Dedifferentiated amniotic fluid mesenchymal stem cell (primary cell): ENCODE data around the gene MITF.
"Not testable (repeated sequence)": the region's sequence is repeated elsewhere in the genome, so short reads cannot be mapped to it uniquely, and the experiment has no call there.

Experiments used
- DNase-seq: peaks from one replicate; pipeline ENCODE4 v3.0.0-alpha.2; 2016; ENCODE audit errors: extremely low spot score

MITF gene

DNA sequence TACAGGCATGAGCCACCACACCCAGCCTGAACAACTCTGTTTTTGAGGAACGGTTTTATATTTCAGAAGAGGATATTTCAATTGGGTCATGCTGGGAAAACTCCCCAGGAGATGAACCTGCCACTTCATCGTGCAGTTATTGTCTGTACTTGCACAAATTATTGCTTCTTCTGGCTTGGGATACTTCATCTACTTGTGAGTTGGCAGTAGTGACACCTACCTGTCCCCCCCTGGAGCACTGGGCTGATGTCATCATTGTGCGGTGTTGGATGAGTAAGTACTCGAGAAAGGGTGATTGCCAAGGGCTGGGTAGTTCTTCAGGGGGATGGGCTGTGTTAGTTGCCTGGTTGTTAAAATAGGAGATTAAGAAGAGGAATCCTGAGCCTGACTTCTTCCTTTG lies 175.1 kb downstream of the MITF start:
- no peak for DNase-seq

DNA sequence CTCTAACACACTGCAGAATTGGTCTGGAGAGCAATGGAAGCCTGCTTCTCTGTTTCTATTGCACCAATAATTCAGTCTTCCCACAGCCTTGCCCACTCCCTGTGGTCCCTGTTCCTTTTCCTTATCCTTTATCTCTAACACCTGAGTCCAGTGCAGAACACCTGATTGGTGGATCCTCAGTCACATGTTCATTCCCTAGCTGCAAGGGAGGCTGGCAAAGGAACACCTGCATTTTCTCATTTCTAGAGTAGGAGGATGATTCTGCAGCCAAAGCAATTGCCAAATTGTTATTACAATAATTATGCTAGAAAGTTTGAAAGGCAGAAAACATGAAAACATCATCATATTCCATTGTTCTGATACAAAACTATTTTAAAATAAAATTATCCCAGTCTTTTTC lies 176.5 kb downstream of the MITF start:
- DNase-seq, result no peak

DNA sequence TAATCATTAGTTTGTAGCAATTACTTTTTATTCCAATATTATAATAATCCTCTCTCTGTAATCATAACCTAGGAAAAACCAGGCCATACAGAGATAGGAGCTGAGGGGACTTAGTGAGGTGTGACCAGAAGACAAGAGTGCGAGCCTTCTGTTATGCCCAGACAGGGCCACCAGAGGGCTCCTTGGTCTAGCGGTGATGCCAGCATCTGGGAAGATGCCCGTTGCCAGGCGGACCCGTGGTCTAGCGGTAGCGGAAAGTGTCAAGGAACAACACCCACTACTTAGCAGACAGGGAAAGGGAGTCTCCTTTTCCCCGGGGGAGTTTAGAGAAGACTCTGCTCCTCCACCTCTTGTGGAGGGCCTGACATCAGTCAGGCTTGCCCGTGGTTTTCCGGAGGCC lies 180.7 kb downstream of the MITF start:
- not testable (repeated sequence) for DNase-seq

DNA sequence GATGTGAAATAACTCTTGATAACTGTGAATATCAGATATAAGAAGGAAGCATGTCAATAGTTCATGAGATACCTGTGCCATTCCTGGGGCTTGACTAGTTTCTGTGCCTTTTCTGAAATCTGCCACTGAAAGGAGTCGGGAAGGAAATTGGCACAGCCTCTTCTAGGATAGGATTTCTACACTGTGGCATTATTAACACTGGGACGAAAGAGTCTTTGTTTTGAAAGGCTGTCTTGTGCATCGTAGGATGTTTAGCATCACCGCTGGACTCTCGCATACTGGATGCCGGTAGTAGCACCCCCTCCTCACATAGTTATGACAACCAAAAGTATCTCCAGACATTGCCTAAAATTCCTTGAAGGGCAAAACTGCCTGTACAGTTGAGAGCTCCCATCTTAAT lies 182.4 kb downstream of the MITF start:
- no peak for DNase-seq

DNA sequence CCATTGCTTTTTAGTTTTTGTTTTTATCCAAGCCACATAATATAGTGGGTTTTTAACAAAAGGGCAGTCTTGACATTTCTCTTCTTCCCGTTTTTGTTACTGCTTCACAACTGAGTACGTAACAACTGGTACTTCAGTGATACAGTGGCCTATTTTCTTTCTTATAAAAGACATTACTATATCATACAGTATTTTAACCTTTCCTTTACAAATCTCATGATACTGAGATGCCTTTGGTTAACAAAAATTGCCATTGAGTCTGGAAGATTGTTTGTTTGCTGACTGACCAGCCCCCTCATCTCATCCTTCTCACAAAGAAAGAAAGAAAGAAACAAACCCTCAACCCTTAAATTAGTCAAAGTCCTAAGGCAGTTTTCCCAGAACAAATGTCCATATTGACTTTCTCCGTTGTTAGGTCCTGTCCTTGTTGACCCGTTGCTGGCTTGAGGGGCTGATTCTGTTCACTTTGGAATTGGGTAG lies 183.3 kb downstream of the MITF start:
- DNase-seq, result no peak

DNA sequence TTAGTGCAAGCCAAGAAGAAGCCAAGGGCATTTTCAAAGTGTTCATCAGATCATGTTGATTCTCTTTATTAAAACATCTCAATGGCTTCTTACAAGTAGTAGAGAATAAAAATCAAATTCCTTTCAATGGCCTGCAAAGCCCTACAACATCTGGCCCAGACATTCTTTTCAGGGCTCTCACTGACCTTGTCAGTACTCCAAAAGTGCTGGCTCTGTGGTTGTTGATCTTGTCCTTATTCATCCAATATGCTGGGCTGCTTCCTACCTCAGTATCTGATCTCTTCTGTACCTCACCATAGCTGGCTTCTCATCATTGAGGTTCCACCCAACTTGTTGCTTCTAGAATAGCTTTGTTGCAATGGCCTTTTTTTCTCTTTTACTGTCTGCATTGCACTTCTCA lies 186.2 kb downstream of the MITF start:
- no peak for DNase-seq

DNA sequence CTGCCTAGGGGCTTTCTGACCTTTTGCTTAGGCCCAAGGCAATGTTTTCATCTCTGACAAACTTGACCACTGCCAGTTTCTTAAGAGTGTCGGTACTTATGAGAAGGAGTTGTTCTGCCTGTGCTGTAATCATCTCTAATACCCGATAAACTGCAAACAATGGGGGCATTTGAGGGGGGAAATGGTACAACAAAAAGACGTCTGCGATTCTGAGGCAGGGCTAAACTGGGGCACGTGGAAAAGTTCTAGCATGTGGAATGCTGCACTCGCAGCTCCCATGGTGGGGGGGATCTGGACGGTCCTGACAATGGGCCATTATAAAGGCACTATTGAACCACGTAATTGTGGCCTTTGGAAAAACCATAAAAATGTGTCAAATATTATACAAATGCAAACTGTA lies 187.1 kb downstream of the MITF start:
- no peak for DNase-seq

DNA sequence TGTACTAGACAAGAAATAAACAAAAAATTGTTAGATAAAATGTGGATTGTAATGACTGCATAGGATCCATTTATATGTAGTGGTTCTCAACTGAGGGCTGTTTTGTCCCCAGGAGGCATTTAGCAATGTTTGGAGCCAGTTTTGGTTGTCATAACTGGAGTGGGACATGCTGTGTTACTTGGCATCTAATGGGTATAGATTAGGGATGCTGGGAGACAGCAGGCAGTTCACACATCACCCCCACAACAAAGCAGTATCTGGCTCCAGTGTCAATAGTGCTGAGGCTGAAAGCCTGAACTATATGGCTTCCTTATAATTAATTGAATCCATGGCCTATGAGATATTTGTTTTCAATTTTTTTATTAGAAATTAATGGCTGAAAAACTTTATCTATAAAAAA lies 188.3 kb downstream of the MITF start:
- DNase-seq, result no peak

DNA sequence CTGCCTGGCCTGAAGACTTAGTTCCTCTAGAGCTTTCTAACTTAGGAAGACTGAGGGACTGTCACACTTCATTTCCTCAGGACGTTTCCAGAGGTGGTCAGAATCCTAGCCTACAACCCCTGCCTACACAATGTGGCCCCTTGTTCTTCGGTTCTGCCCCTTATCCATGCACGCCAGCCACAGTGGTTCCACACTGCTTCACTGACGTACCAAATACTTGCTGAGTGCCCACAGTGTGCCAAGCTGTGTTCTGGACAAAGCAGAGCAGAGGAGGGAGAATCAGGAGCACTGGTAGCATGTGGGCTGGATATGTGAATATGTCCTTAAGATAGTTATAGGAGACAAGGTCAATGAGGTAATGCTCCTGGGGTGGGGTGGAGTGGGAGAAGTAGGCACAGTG lies 189.8 kb downstream of the MITF start:
- DNase-seq, result no peak

DNA sequence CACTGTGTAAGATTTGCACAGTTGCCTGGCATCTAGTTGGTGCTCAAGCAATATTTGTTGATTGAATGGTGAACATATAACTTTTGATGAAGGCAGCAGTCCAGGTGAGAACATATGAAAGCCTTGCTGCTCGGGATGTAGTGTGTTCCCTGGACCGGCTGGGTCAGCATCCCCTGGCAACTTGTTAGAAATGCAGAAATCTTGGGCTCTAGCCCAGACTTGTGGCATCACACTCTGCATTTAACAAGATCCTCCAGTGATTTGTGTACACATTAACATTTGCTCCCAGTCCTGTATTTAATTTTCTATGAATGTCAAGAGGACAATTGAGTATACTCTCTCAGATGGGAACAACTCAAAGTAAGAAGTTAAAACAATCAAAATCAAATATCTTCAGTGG lies 191.3 kb downstream of the MITF start:
- DNase-seq, result no peak

DNA sequence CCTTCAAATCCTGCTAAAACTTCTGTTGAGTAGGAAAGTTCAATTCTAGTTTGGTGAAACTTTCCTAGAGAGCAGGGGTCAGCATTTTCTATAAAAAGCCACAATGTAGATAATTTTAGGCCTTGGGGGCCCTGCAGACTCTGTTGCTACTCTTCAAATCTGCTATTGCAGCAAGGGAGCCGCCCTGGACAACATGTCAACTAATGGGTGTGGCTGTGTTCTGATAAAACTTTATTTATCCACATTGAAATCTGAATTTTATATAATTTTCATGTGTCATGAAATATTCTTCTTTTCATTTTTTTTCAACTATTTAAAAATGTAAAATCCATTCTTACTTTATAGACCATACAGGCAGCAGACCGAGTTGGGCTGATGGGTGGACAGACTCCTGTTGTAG lies 192.8 kb downstream of the MITF start:
- no peak for DNase-seq

DNA sequence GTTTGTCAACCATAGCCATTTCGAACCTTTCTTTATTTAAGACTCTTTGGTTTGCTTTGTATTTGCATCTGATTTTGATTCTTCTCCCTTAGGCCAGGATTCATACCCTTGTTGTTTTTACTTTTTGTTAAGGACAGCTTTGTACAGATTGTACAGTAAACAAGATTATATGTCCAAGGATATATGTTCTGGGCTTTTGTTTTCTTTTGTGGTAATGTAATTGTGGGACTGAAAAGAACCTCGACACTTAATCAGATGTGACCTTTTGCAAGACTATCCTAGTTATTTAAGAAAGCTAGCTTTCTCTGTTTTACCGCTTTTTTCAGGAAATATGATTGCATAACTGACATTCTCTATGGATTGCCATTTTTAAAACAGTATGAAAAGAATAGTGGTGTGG lies 193.2 kb downstream of the MITF start:
- DNase-seq, result no peak

DNA sequence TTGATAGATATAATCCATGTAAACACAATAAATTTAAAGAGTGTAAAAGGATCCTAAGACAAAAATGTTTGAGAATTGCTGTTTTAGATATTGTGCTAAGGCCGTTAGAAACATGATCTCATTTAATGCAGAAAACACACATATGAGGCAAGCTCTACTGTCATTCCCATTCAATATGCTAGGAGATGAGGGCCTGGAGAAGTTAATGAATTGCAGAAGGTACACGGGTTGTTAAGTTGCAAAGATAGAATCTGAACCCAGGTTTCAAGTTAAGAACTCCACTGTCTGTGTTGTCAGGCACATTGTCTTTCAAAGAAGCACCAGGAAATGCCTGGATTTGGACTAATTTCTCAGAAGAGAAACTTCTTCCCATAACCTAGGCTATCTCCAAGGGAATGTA lies 195.1 kb downstream of the MITF start:
- DNase-seq, result no peak

DNA sequence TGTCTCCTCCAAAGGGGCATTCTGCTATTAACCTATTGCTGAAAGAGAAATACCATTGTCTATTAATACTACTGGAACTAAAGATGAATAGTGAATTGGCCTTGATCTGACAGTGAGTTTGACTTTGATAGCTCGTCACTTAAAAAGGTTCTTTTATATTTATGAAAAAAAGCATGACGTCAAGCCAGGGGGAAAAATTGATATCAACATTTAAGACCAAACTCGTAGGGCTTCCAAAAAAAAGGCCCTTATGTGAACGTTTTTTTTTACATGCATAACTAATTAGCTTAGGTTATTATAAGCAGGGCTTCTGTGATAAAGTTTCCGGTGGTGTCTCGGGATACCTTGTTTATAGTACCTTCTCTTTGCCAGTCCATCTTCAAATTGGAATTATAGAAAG lies 197.0 kb downstream of the MITF start:
- no peak for DNase-seq

DNA sequence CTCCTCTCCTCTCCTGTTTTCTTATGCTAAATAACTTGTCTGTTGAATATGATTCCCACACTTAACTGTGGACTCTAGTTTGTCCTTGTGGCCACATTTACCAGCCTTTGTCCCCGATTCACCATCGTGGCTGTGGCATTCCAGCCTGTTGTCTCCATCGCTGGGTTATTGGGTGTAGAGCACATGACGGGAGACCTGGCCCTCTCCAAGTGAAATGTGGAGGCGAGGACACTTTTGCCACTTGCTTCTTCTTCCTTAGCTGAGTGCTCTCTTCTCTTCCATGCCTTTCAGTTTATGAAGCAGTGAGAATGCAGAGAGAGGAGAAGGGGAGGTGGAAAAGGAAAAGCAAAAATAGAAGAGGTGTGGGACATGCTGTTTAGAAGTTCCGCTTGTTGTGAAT lies 198.8 kb downstream of the MITF start:
- DNase-seq, result no peak

DNA sequence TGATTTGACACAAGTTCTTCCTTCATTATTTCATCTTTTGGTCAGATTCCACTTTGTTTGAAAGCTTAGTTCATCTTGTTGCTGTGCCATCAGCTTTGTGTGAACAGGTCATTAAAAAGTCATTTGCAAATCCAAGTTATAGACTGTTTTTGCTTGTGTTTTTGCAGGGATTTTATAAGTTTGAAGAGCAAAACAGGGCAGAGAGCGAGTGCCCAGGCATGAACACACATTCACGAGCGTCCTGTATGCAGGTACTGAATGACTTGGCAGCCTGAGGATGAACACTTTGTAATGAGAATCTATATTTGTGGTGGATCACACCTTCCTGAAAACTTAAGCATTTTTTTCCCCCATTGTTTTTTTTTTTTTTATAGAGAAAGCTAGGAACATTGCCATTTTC lies 199.7 kb downstream of the MITF start:
- no peak for DNase-seq

DNA sequence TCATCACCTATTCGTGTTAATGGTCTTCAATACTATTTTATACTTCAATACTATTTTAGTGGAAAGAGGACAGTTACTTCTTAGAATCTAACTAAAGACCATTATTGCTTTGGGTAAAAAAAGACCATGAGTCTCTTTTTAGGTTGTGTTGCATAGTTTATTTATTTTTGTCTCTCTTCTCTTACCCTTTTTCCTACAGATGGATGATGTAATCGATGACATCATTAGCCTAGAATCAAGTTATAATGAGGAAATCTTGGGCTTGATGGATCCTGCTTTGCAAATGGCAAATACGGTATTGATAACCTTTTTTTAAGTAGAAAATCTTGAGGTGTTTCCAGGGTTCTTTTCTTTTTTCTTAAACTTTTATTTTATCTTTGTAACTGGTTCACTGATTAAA lies 201.8 kb downstream of the MITF start:
- DNase-seq, result no peak

DNA sequence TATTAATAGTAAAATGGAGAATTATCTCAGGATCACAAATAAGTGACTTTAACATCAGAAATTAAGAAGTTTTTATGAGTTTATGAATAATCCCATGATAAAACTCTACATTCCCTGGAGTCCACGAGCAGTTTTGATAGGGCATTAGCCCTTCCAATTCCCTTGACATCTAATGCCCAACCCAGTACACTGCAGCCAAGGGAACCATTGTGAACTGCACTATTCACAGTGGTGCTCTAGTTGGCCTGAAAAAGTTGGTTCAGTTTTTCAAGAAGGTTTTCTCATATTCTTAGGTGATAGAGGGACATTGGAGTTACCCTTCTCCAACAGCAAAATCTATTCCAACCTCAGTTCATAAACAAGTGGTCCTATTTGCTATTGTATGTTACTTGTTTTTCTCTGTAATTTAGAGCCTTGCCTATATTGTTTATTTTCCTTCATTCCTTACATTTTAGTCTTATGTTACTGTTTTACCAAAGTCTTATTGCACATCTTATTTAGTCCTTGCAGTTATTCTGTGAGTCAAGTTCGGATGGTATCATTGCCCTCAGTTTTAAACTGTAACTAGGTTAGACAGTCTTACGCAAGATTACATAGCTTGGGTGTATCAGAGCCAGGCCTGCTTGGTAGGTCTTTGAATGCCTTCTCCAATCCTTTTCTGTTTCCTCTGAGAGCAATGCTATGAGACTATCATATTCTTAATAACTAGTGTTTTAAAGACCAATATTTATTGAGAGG lies 202.3 kb downstream of the MITF start:
- peak; percentile 26 for DNase-seq

DNA sequence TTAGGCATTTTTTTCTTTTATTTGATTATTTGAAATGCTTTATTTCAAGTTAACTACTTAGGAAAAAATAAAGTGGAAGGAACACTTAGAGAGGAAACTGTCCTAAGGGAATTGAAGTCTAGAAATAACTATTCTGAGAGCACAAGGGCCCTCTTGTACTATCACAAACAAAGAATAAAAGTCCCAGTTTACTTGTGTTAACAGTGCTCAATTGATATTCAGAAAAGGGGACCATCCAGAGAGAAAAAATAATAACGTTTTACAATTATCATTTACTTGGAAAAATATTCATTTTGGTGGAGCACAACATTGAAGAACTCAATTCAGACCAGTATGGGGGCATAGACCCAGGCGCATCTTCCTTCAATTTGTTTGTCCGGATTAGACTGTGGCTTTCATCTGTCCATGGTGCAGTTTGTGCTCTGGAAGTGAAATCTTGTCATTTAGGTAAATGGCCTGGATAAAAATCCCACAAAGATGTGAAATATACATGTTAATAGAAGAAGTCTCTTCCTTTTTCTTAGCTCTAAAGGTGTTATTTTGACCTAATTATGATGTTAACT lies 205.7 kb downstream of the MITF start:
- DNase-seq, result no peak

DNA sequence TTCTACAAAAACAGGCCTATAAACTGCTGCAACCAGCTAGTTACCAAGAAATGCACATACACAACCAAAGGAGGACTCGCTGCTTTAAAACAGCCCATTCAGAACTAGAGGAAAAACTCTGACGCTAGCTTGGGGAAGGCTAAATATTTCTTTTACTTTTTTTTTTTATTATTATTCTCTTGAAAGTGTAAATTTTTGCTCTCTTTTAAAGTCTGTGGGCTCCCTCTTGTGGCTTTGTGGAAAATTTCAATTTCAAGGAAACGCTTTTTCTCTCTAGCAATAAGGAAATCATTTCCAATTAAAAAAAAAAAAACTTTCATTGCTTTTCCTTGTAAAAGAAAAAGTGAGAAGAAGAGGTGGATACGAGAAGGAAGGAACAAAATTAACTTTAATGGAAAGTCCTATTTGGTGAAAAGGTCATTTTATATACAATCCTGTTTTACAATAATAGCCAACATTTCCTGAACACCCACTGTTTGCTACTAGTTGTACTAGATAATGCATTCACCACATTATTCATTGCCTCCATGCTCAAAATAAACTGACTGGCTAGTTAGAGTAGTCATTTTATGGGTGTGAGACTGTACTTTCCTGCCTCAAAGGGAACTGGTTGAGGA lies 209.1 kb downstream of the MITF start:
- peak; percentile 66 for DNase-seq

DNA sequence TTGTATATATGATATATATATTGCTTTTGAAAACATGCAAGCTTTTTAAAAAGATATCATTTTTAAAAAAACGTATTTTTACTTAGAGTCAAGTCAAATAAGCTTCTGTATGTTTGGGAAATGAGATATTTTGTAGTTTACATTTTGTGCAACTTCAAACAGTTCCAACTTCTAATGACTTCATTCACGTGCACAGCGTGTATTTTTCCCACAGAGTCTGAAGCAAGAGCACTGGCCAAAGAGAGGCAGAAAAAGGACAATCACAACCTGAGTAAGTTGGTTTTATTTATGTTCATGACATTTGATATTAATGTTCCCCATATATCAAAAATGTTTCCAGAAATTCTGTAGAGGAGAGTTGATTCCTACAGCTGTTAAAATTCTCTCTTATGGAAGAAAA lies 212.4 kb downstream of the MITF start:
- no peak for DNase-seq

DNA sequence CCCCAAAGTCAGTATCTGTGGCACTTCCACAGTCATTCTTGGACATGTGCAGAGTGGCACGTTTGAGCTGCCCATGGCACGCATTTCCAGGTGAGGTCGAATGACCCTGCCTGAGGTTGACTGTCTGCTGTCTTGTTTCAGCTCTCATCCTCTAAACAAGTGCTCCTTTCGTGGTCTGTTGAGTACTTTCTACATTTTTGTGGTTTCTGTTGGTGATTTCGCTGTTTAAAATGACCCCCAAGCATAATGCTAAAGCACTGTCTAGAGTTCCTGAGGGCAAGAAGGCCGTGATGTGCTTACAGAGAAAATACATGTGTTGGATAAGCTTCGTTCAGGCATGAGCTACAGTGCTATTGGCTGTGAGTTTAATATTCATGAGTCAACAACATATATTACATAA lies 220.3 kb downstream of the MITF start:
- no peak for DNase-seq

DNA sequence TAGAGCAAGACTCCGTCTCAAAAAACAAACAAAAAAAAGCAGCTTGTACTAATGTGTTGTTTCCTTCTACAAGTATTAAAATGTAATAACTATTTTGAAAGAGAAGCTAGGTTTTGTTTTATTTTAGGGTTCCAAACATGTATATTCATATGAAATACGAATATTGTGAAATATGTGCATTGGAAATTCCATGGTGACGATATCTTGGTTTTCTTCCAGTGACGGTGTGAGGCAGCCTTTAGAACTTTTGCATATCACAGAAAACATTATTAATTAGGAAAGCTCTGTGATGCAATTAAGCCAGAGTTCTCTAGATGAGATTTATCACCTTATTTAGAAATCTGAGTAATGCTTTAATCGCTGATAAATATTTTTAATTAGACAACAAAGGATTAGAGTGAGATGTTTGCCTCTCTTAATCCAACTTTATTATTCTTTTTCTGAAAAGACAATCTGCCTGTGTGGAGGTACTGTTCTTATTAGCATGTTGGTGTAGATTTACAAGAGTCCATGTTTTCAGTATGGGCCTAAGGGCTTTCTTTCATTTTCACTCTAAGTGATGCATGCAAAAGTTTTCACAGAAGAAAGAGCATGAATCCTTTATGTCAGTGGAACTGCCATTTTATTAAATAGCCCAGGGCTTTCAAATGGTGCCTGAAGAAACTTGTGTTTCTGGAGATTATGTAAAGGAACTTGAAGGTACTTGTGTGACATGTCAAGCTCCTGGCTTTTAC lies 222.6 kb downstream of the MITF start:
- DNase-seq, result no peak
